SH-SY5Y (cell line): ENCODE results near the gene INTS3.

Source experiments
- GATA2 ChIP-seq: IDR thresholded peaks from 2 replicates; pipeline ENCODE4 v1.6.1; 2011; ENCODE audit warnings: mild to moderate bottlenecking, low read depth, low read length
- GATA3 ChIP-seq: IDR thresholded peaks from 2 replicates; pipeline ENCODE4 v1.6.1; 2011; ENCODE audit warnings: low read depth, mild to moderate bottlenecking, low read length, moderate library complexity

DNA sequence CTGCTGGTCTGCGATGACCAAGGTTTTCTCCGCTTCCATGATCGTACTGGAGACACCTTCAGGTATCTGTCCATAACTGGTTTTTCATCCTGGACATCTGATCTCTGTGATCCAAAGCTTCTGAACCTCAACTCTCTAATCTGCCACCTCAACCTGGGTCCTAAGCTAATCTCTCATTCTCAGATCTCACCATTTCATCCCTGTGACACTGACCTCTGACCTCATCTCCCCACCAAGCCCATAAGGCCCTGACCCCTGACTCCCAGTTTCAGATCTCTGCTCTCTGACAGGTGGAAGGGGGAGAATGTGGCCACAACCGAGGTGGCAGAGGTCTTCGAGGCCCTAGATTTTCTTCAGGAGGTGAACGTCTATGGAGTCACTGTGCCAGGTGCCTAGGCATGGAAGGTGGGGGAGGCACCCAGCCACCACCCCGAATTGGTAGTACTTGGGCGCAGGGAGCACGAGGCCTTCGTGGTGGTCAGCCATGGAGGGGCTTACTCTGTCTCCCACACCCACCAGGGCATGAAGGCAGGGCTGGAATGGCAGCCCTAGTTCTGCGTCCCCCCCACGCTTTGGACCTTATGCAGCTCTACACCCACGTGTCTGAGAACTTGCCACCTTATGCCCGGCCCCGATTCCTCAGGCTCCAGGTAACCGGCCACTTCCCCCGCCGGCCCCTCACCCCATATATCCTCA, 51.1 kb downstream of the INTS3 start:
- no peak for TF ChIP-seq GATA2
- no peak for TF ChIP-seq GATA3
